ENCODE measurements around the gene HOXC9.
A peak's percentile ranks its signal among the peaks of the same experiment; 100 is the strongest.

Gene HOXC9

DNA sequence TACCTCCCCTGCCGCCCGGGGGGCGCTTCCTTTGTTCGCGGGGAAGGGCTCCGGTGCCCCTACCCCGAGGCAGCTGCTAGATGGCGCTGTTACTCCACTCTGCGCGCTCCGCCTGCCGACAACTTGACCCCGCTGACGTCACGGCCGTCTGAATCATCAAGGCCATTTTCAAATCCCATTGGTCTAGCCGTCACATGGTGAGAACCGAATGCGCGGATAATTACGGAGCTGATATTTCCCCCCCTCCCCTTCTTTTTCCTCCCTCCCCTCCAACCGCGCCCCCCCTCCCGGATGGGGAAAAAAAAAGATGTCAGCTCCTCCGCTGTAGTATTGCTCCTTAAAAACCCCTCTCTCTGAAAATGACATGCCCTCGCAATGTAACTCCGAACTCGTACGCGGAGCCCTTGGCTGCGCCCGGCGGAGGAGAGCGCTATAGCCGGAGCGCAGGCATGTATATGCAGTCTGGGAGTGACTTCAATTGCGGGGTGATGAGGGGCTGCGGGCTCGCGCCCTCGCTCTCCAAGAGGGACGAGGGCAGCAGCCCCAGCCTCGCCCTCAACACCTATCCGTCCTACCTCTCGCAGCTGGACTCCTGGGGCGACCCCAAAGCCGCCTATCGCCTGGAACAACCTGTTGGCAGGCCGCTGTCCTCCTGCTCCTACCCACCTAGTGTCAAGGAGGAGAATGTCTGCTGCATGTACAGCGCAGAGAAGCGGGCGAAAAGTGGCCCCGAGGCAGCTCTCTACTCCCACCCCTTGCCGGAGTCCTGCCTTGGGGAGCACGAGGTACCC lies 14.9 kb upstream of the HOXC9 start, which contains the start of gene HOXC10:
TSS of gene HOXC10 (plus strand) at position 246 of the 791 bp plus-strand sequence. CDS start at position 360, 114 bp downstream.
- H3K4me3 ChIP-seq (ENCODE audit: low read depth, low read length): peak within 1 kb of the TSS; percentile 72
- peaks cover 7% of the 10 kb centered on the region for H3K4me1 ChIP-seq (ENCODE audit: control insufficient read depth, insufficient read depth, low read length, unreplicated experiment)
- H3K27ac ChIP-seq (ENCODE audit: low read depth, low read length): no peak within 1 kb of the TSS
- H3K36me3 ChIP-seq (ENCODE audit: insufficient read depth, low read length): no peaks in the 10 kb centered on the region
- peaks cover 85% of the 10 kb centered on the region for H3K27me3 ChIP-seq (ENCODE audit: insufficient read depth, low read length)
- H3K79me2 ChIP-seq (ENCODE audit: control insufficient read depth, insufficient read depth, low read length, unreplicated experiment): no peaks in the 10 kb centered on the region
- peak within 1 kb of the TSS; percentile 40 for H2AFZ ChIP-seq (ENCODE audit: low read length, unreplicated experiment)

DNA sequence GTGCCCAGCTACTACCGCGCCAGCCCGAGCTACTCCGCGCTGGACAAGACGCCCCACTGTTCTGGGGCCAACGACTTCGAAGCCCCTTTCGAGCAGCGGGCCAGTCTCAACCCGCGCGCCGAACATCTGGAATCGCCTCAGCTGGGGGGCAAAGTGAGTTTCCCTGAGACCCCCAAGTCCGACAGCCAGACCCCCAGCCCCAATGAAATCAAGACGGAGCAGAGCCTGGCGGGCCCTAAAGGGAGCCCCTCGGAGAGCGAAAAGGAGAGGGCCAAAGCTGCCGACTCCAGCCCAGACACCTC lies 14.3 kb upstream of the HOXC9 start:
- H3K27me3 ChIP-seq (ENCODE audit: insufficient read depth, low read length): peaks cover 87% of the 10 kb centered on the region
- no peak overlapping the region for H3K27ac ChIP-seq (ENCODE audit: low read depth, low read length)

GRCh38 chr12:53985994-53986685 lies 13.8 kb upstream of the HOXC9 start:
- H2AFZ ChIP-seq (ENCODE audit: low read length, unreplicated experiment): peak overlapping the region; percentile 29
- H3K27ac ChIP-seq (ENCODE audit: low read depth, low read length): no peak overlapping the region
- peaks cover 87% of the 10 kb centered on the region for H3K27me3 ChIP-seq (ENCODE audit: insufficient read depth, low read length)
- H3K4me1 ChIP-seq (ENCODE audit: control insufficient read depth, insufficient read depth, low read length, unreplicated experiment): peaks cover 17% of the 10 kb centered on the region
- no peaks in the 10 kb centered on the region for H3K79me2 ChIP-seq (ENCODE audit: control insufficient read depth, insufficient read depth, low read length, unreplicated experiment)
- no peaks in the 10 kb centered on the region for H3K36me3 ChIP-seq (ENCODE audit: insufficient read depth, low read length)
- peak overlapping the region; percentile 72 for H3K4me3 ChIP-seq (ENCODE audit: low read depth, low read length)

More for the DNA sequence above, 14.3 kb upstream of the HOXC9 start:
- Histone ChIP-seq H3K4me1 (ENCODE audit: control insufficient read depth, insufficient read depth, low read length, unreplicated experiment) (peaks cover 12% of the 10 kb centered on the region), H3K36me3 (ENCODE audit: insufficient read depth, low read length) (no peaks in the 10 kb centered on the region), H2AFZ (ENCODE audit: low read length, unreplicated experiment) (peak overlapping the region; percentile 29), H3K79me2 (ENCODE audit: control insufficient read depth, insufficient read depth, low read length, unreplicated experiment) (no peaks in the 10 kb centered on the region), H3K4me3 (ENCODE audit: low read depth, low read length) (peak overlapping the region; percentile 72)

- Histone ChIP-seq H3K27ac (ENCODE audit: low read depth, low read length) (no peak overlapping the region), H3K4me3 (ENCODE audit: low read depth, low read length) (peak overlapping the region; percentile 72), H3K36me3 (ENCODE audit: insufficient read depth, low read length) (no peaks in the 10 kb centered on the region), H2AFZ (ENCODE audit: low read length, unreplicated experiment) (peak overlapping the region; percentile 29), H3K27me3 (ENCODE audit: insufficient read depth, low read length) (peaks cover 87% of the 10 kb centered on the region), H3K4me1 (ENCODE audit: control insufficient read depth, insufficient read depth, low read length, unreplicated experiment) (peaks cover 19% of the 10 kb centered on the region), H3K79me2 (ENCODE audit: control insufficient read depth, insufficient read depth, low read length, unreplicated experiment) (no peaks in the 10 kb centered on the region)
Observed at GRCh38 chr12:53986686-53987483, 13.1 kb upstream of the HOXC9 start.

DNA sequence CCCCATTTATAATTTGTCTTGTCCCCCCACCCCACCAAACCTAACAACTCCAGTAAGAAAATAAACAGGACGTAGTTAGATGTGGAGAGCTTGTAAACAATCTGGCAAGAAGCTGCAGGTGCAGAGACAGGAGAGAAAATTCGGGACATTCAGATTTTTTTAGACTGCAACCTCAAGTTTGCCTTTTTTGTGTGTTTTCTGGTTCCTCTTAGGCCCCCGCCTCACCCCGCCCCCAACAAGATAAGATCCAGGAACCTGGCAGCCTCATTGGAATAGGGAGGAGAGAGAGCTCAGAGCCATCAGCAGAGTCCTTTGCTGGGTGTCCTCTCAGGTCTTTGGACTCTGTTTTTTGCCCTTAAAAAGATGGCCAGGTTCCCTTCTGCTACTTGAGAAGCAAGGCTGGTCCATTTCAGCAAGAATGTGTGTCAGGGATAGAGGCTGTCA lies 12.2 kb upstream of the HOXC9 start:
- no peaks in the 10 kb centered on the region for H3K36me3 ChIP-seq (ENCODE audit: insufficient read depth, low read length)
- peaks cover 87% of the 10 kb centered on the region for H3K27me3 ChIP-seq (ENCODE audit: insufficient read depth, low read length)
- peaks cover 19% of the 10 kb centered on the region for H3K4me1 ChIP-seq (ENCODE audit: control insufficient read depth, insufficient read depth, low read length, unreplicated experiment)

DNA sequence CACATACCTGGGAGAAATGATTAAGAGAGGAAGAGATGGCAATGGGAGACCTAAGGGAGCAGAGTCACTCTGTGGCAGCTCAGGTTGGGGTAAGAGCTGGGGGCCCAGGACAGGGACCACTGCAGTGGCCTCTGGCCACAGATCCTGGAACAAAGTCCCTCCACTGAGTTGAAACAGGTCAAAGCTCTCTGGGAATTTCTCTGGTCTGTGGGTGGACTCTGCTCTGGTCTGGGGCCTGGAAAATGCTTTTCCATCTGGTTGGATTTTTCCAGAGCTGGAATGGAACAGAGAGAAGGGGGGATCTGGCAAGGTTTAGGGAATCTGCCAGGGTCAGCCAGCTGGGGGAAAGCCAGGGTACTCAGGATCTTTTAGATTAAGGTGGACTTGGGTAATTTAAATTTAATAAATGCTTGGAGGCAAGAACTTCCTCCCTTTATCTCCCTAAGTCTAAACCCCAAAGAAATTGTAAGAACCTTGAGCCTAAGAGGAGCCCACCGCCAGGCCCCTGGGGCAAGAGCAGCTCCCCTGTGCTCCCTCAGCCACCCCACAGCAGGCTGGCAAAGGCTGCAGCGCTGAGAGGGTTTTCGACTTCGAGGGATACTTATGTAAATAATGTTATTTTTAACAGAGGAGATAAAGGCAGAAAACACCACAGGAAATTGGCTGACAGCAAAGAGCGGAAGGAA lies 11.3 kb upstream of the HOXC9 start:
- Histone ChIP-seq H3K27me3 (ENCODE audit: insufficient read depth, low read length) (peaks cover 87% of the 10 kb centered on the region), H3K79me2 (ENCODE audit: control insufficient read depth, insufficient read depth, low read length, unreplicated experiment) (no peaks in the 10 kb centered on the region), H2AFZ (ENCODE audit: low read length, unreplicated experiment) (no peak overlapping the region), H3K4me3 (ENCODE audit: low read depth, low read length) (peak overlapping the region; percentile 62; the same call in 1 of the 2 replicates), H3K36me3 (ENCODE audit: insufficient read depth, low read length) (no peaks in the 10 kb centered on the region), H3K27ac (ENCODE audit: low read depth, low read length) (no peak overlapping the region), H3K4me1 (ENCODE audit: control insufficient read depth, insufficient read depth, low read length, unreplicated experiment) (peaks cover 19% of the 10 kb centered on the region)

More for the DNA sequence above, 12.2 kb upstream of the HOXC9 start:
- Histone ChIP-seq H2AFZ (ENCODE audit: low read length, unreplicated experiment) (no peak overlapping the region), H3K27ac (ENCODE audit: low read depth, low read length) (no peak overlapping the region), H3K4me3 (ENCODE audit: low read depth, low read length) (no peak overlapping the region), H3K79me2 (ENCODE audit: control insufficient read depth, insufficient read depth, low read length, unreplicated experiment) (no peaks in the 10 kb centered on the region)

DNA sequence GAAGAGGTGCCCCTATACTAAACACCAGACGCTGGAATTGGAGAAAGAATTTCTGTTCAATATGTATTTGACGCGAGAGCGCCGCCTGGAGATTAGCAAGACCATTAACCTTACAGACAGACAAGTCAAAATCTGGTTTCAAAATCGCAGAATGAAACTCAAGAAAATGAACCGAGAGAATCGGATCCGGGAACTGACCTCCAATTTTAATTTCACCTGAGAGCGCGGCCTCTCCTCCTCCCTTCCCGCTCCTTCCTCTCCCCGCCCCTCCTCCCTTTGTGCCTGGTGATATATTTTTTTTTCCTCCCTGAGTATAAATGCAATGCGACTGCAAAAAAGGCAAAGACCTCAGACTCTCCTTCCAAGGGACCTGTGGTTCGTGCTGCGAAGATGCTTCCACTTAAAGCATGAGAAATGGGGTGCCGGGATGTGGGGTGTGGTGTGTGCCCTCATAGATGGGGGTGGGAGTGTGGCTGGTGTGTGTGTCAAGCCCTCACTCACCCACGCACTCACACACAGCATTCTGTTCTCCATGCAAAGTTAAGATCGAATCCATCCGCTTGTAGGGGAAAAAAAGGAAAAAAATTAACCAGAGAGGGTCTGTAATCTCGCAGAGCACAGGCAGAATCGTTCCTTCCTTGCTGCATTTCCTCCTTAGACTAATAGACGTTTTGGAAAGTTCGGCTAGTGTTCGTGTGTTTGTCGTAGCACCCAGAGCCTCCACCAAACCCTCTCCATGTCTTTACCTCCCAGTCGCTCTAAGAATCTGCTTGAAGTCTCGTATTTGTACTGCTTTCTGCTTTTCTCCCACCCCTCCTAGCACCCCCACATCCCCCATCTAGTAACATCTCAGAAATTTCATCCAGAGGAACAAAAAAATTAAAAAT lies 10.5 kb upstream of the HOXC9 start:
- Histone ChIP-seq H3K4me1 (ENCODE audit: control insufficient read depth, insufficient read depth, low read length, unreplicated experiment) (peaks cover 19% of the 10 kb centered on the region), H2AFZ (ENCODE audit: low read length, unreplicated experiment) (peak overlapping the region; percentile 16), H3K27me3 (ENCODE audit: insufficient read depth, low read length) (peaks cover 87% of the 10 kb centered on the region)

GRCh38 chr12:53990311-53991076 lies 9.5 kb upstream of the HOXC9 start:
- Histone ChIP-seq H3K4me3 (ENCODE audit: low read depth, low read length) (peak overlapping the region; percentile 62), H3K27ac (ENCODE audit: low read depth, low read length) (no peak overlapping the region), H3K36me3 (ENCODE audit: insufficient read depth, low read length) (no peaks in the 10 kb centered on the region), H2AFZ (ENCODE audit: low read length, unreplicated experiment) (peak overlapping the region; percentile 54), H3K4me1 (ENCODE audit: control insufficient read depth, insufficient read depth, low read length, unreplicated experiment) (peaks cover 19% of the 10 kb centered on the region), H3K79me2 (ENCODE audit: control insufficient read depth, insufficient read depth, low read length, unreplicated experiment) (no peaks in the 10 kb centered on the region), H3K27me3 (ENCODE audit: insufficient read depth, low read length) (peaks cover 91% of the 10 kb centered on the region)

More for the DNA sequence above, 10.5 kb upstream of the HOXC9 start:
- Histone ChIP-seq H3K4me3 (ENCODE audit: low read depth, low read length) (peak overlapping the region; percentile 62), H3K27ac (ENCODE audit: low read depth, low read length) (no peak overlapping the region), H3K79me2 (ENCODE audit: control insufficient read depth, insufficient read depth, low read length, unreplicated experiment) (no peaks in the 10 kb centered on the region), H3K36me3 (ENCODE audit: insufficient read depth, low read length) (no peaks in the 10 kb centered on the region)

GRCh38 chr12:53991077-53991460 lies 8.9 kb upstream of the HOXC9 start:
- Histone ChIP-seq H3K36me3 (ENCODE audit: insufficient read depth, low read length) (no peaks in the 10 kb centered on the region), H3K27me3 (ENCODE audit: insufficient read depth, low read length) (peaks cover 91% of the 10 kb centered on the region), H2AFZ (ENCODE audit: low read length, unreplicated experiment) (peak overlapping the region; percentile 54), H3K79me2 (ENCODE audit: control insufficient read depth, insufficient read depth, low read length, unreplicated experiment) (no peaks in the 10 kb centered on the region), H3K4me1 (ENCODE audit: control insufficient read depth, insufficient read depth, low read length, unreplicated experiment) (peaks cover 19% of the 10 kb centered on the region), H3K4me3 (ENCODE audit: low read depth, low read length) (peak overlapping the region; percentile 62), H3K27ac (ENCODE audit: low read depth, low read length) (no peak overlapping the region)

All from ACC112 (cell line).